ENCODE results near the gene PPAN. TPM values are rescaled to one million over a fixed set of nuclear protein-coding genes. Genes with fewer than 3 reads are reported as not detected.
A peak's percentile ranks its signal among the peaks of the same experiment; 100 is the strongest.

PPAN gene
- total and polyA plus RNA-seq, 10 donors = 26.8 to 90.2 (median 47.2) TPM

DNA sequence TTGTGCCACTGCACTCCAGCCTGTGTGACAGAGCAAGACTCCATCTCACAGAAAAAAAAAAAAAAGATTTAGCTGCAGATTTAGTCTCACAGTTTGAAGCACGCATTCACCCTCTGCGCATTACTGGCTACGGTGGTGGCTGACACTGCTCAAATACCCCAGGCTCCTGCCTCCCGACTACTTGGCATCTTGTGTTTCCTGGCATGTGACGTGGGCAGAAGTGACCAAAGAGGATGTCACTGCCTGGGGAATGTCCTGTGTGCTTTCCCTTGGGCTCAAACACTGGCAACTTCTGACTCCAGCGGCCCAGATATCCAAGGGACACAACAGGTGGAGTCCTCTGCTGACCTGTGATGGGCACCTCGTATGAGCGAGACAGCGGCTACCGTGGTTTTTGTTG lies 38.2 kb downstream of the PPAN start:
- Histone ChIP-seq H3K36me3 (peaks cover 0 to 100% (median 94%) of the 10 kb centered on the region in 6 donors), H3K27ac (peak overlapping the region in 6 of 8 donors; percentile 0 to 87 (median 74)), H3K4me1 (peaks cover 0 to 30% (median 0%) of the 10 kb centered on the region in 6 donors), H3K4me3 (no peak overlapping the region), H3K9me3 (no peaks in the 10 kb centered on the region), H3K27me3 (replicated peaks in 1 of 7) (no peaks in the 10 kb centered on the region)
- TF ChIP-seq POLR2AphosphoS5 (IDR thresholded peaks at IDR 0.05) = no peak
- TF ChIP-seq POLR2A (IDR thresholded peaks at IDR 0.05) = no peak
- TF ChIP-seq CTCF (IDR thresholded peaks at IDR 0.05 in 8 of 11, conservative IDR thresholded peaks at IDR 0.05 in 3 of 11) = no peak
- no peak for DNase-seq
- 87 to 93% (median 88%) methylated on average over 10 of the region's 10 CpGs for WGBS, 5 donors
- intact Hi-C loops (cut with DNase I; ENCODE audit: low total_unique reads) = no loop called here

GRCh38 chr19:10145031-10145430 lies 38.9 kb downstream of the PPAN start:
- Histone ChIP-seq H3K9me3 (no peaks in the 10 kb centered on the region), H3K4me3 (no peak overlapping the region), H3K27me3 (replicated peaks in 1 of 7) (no peaks in the 10 kb centered on the region), H3K36me3 (peaks cover 0 to 100% (median 94%) of the 10 kb centered on the region in 6 donors), H3K27ac (peak overlapping the region in 2 of 8 donors; percentile 83 to 87), H3K4me1 (peaks cover 0 to 30% (median 0%) of the 10 kb centered on the region in 6 donors)
- intact Hi-C loops (cut with DNase I; ENCODE audit: low total_unique reads) = no loop called here
- no peak for DNase-seq
- no peak for TF ChIP-seq POLR2AphosphoS5 (IDR thresholded peaks at IDR 0.05)
- no peak for TF ChIP-seq POLR2A (IDR thresholded peaks at IDR 0.05)
- TF ChIP-seq CTCF (IDR thresholded peaks at IDR 0.05 in 8 of 11, conservative IDR thresholded peaks at IDR 0.05 in 3 of 11) = no peak
- 91 to 96% (median 91%) methylated on average over 6 to 10 of the region's 10 CpGs for WGBS, 5 donors

GRCh38 chr19:10146142-10146541 lies 40.0 kb downstream of the PPAN start:
- intact Hi-C loops (cut with DNase I; ENCODE audit: low total_unique reads) = no loop called here
- H3K27ac ChIP-seq = no peak overlapping the region
- no peak for DNase-seq
- WGBS, 5 donors = 97 to 99% (median 98%) methylated on average over 12 to 14 of the region's 14 CpGs
- H3K27me3 ChIP-seq (replicated peaks in 1 of 7) = no peaks in the 10 kb centered on the region
- no peak for TF ChIP-seq POLR2AphosphoS5 (IDR thresholded peaks at IDR 0.05)
- TF ChIP-seq POLR2A (IDR thresholded peaks at IDR 0.05) = no peak
- no peak for TF ChIP-seq CTCF (IDR thresholded peaks at IDR 0.05 in 8 of 11, conservative IDR thresholded peaks at IDR 0.05 in 3 of 11)
- H3K4me1 ChIP-seq = peaks cover 0 to 30% (median 0%) of the 10 kb centered on the region in 6 donors
- H3K9me3 ChIP-seq = no peaks in the 10 kb centered on the region
- H3K4me3 ChIP-seq = no peak overlapping the region
- H3K36me3 ChIP-seq = peaks cover 0 to 100% (median 94%) of the 10 kb centered on the region in 6 donors

- Histone ChIP-seq H3K4me3 (no peak overlapping the region), H3K36me3 (peaks cover 0 to 100% (median 92%) of the 10 kb centered on the region in 6 donors), H3K4me1 (peaks cover 0 to 1% (median 0%) of the 10 kb centered on the region in 6 donors), H3K27me3 (replicated peaks in 1 of 7) (no peaks in the 10 kb centered on the region), H3K27ac (no peak overlapping the region), H3K9me3 (no peaks in the 10 kb centered on the region)
- TF ChIP-seq POLR2A (IDR thresholded peaks at IDR 0.05) = no peak
- no peak for TF ChIP-seq POLR2AphosphoS5 (IDR thresholded peaks at IDR 0.05)
- TF ChIP-seq CTCF (IDR thresholded peaks at IDR 0.05 in 8 of 11, conservative IDR thresholded peaks at IDR 0.05 in 3 of 11) = no peak
- WGBS, 5 donors = 95 to 98% (median 97%) methylated on average over 12 of the region's 12 CpGs
- intact Hi-C loops (cut with DNase I; ENCODE audit: low total_unique reads) = no loop called here
- no peak for DNase-seq
Measured at GRCh38 chr19:10149427-10149826, 43.3 kb downstream of the PPAN start.
